OCI-LY7 (cell line): Measurements from ENCODE around the gene ZNF385D. TPM values are rescaled to one million over a fixed set of nuclear protein-coding genes. Genes with fewer than 3 reads are reported as not detected.

Experiments used
- BruUV-seq: library from RNA; stranded (reverse); fragments of 400-500 nt; replicated peaks from 2 replicates; lab custom pipeline; 2021; lab: Mats Ljungman, UMichigan
- CTCF ChIA-PET: fragments of 300-600 bp; sonication (Branson Sonifier 250); formaldehyde crosslinking; loops from one replicate; lab custom pipeline; 2022; ENCODE audit warnings: antibody characterized with exemption; ENCODE audit not compliant: unreplicated experiment; lab: Charles Lee
- POLR2A ChIA-PET: fragments of 300-600 bp; sonication (Branson Sonifier 250); formaldehyde crosslinking; loops from one replicate; lab custom pipeline; 2022; ENCODE audit warnings: antibody characterized with exemption; lab: Charles Lee
- DNase-seq: peaks from one replicate; pipeline ENCODE4 v3.0.0-alpha.2; 2015; ENCODE audit warnings: low spot score
- H2AFZ ChIP-seq: fragments of 200-600 bp; sonication (generic), shearing (Covaris generic); 2 replicates; pipeline ENCODE4 v1.6.1; 2014; ENCODE audit warnings: mild to moderate bottlenecking, antibody characterized with exemption, low read length, moderate library complexity
- H3K27ac ChIP-seq: fragments of 200-600 bp; sonication (generic); 2 replicates; pipeline ENCODE4 v1.5.1; 2014; ENCODE audit warnings: mixed run types, low read depth, mild to moderate bottlenecking, moderate library complexity, low read length, inconsistent platforms; ENCODE audit not compliant: poor library complexity, severe bottlenecking
- H3K36me3 ChIP-seq: fragments of 200-600 bp; sonication (generic); 2 replicates; pipeline ENCODE4 v1.6.1; 2014; ENCODE audit warnings: mild to moderate bottlenecking, antibody characterized with exemption, low read length, moderate library complexity, mixed read lengths; ENCODE audit not compliant: insufficient read depth
- H3K4me1 ChIP-seq: fragments of 200-600 bp; sonication (generic); 2 replicates; pipeline ENCODE4 v1.5.1; 2014; ENCODE audit warnings: mild to moderate bottlenecking, low read length; ENCODE audit not compliant: insufficient read depth, poor library complexity, severe bottlenecking
- H3K4me2 ChIP-seq: fragments of 200-600 bp; sonication (generic); 2 replicates; pipeline ENCODE4 v1.6.1; 2014; ENCODE audit warnings: mild to moderate bottlenecking, low read length
- H3K4me3 ChIP-seq: fragments of 200-600 bp; sonication (generic); 2 replicates; pipeline ENCODE4 v1.5.1; 2014; ENCODE audit warnings: mild to moderate bottlenecking, low read depth, low read length; ENCODE audit not compliant: poor library complexity, severe bottlenecking
- H3K79me2 ChIP-seq: fragments of 200-600 bp; sonication (generic); 2 replicates; pipeline ENCODE4 v1.6.1; 2016; ENCODE audit warnings: low read depth, mild to moderate bottlenecking, low read length, moderate library complexity, mixed read lengths; ENCODE audit not compliant: insufficient read depth
- H3K9me2 ChIP-seq: fragments of 200-600 bp; sonication (generic); 2 replicates; pipeline ENCODE4 v1.6.1; 2016; ENCODE audit warnings: mild to moderate bottlenecking, low read length, mixed read lengths; ENCODE audit not compliant: insufficient read depth
- H3K9me3 ChIP-seq: fragments of 200-600 bp; sonication (generic); 2 replicates; pipeline ENCODE4 v1.6.1; 2014; ENCODE audit warnings: mild to moderate bottlenecking, mixed run types, low read length, mixed read lengths
- H4K20me1 ChIP-seq: fragments of 200-600 bp; sonication (generic); 2 replicates; pipeline ENCODE4 v1.6.1; 2014; ENCODE audit warnings: mild to moderate bottlenecking, antibody characterized with exemption, low read length, moderate library complexity, mixed read lengths; ENCODE audit not compliant: insufficient read depth
- EZH2phosphoT487 ChIP-seq: fragments of 200-600 bp; sonication (generic); IDR thresholded peaks from 2 replicates; pipeline ENCODE4 v1.6.1; 2018; ENCODE audit warnings: low read depth, borderline replicate concordance, mild to moderate bottlenecking, mixed run types, antibody characterized with exemption, low read length, moderate library complexity, mixed read lengths
- intact Hi-C: fragments of 100-400 bp; cut with micrococcal nuclease; formaldehyde crosslinking; loops from one replicate; pipeline ENCODE4 v1.10.0; 2022; ENCODE audit not compliant: unreplicated experiment
- total RNA-seq, 2 experiments: library from RNA; depleted of rRNA in 1 of 2; stranded (reverse); fragments of >200 nt in 1 of 2; shearing (Covaris generic) in 1 of 2; gene quantifications; 2 replicates each; pipeline ENCODE4 v1.2.3, GENCODE V29; 2014 to 2022
- TF ChIP-seq, protein P1 (sequence below): fragments of 200-600 bp; sonication (generic); conservative IDR thresholded peaks from 2 replicates; pipeline ENCODE4 v1.5.1; 2014; ENCODE audit warnings: mild to moderate bottlenecking, antibody characterized with exemption, low read length, moderate library complexity, mixed read lengths

ZNF385D gene
- total RNA-seq, 2 experiments from 2014 or later: 0.13 TPM; not detected in 1

DNA sequence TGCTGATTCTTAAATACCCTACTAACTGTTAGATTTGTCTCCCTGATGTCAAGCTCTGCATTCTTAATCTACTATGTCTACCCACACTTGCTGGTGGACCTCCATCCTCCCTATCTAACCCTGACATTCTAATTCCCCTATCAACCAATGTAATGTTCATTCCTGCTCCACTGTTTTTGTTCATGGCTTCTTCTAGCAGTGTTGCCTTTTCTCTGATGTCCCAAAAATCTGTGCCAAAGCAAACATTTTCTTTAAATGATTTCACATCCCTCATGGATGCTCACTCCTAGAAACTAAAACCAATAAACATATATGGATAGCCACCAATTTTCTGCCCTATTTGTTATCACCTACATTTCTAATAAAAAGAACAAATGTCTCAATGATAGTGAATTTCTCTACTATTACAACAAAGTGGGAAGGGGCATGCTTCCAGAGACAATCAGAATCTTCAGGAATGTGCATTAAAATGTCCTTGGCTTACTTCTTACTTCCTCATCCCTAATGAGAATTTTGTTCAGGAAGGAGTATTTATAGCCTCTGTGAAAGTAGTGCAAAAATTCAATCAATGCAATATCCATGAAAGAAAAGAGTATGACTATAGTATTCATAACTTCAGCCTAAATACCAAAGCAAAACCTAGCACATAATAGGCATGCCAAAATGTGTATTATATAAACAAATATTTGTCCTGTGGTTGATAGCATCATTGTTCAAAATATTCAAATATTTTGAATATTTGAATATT, 273.3 kb downstream of the ZNF385D start:
- H4K20me1 ChIP-seq: no peaks in the 10 kb centered on the region
- H3K4me1 ChIP-seq: no peaks in the 10 kb centered on the region
- no peaks in the 10 kb centered on the region for H3K36me3 ChIP-seq
- BruUV-seq: no TSS peak
- no peaks in the 10 kb centered on the region for H3K79me2 ChIP-seq
- TF ChIP-seq EZH2phosphoT487: no peak
- TF ChIP-seq, protein P1, sequence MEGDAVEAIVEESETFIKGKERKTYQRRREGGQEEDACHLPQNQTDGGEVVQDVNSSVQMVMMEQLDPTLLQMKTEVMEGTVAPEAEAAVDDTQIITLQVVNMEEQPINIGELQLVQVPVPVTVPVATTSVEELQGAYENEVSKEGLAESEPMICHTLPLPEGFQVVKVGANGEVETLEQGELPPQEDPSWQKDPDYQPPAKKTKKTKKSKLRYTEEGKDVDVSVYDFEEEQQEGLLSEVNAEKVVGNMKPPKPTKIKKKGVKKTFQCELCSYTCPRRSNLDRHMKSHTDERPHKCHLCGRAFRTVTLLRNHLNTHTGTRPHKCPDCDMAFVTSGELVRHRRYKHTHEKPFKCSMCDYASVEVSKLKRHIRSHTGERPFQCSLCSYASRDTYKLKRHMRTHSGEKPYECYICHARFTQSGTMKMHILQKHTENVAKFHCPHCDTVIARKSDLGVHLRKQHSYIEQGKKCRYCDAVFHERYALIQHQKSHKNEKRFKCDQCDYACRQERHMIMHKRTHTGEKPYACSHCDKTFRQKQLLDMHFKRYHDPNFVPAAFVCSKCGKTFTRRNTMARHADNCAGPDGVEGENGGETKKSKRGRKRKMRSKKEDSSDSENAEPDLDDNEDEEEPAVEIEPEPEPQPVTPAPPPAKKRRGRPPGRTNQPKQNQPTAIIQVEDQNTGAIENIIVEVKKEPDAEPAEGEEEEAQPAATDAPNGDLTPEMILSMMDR: no peak
- CTCF ChIA-PET: interaction anchor here (0.5 kb wide), 1 partner anchor 494 kb away, joined by 3 read pairs; no protein-coding TSS in a partner anchor
- no peaks in the 10 kb centered on the region for H3K9me2 ChIP-seq
- POLR2A ChIA-PET: no interaction called here
- no peak overlapping the region for H3K4me2 ChIP-seq
- no peaks in the 10 kb centered on the region for H3K9me3 ChIP-seq
- H2AFZ ChIP-seq: no peak overlapping the region
- DNase-seq: no peak
- intact Hi-C loops: no loop called here
- no peak overlapping the region for H3K27ac ChIP-seq
- H3K4me3 ChIP-seq: no peak overlapping the region

DNA sequence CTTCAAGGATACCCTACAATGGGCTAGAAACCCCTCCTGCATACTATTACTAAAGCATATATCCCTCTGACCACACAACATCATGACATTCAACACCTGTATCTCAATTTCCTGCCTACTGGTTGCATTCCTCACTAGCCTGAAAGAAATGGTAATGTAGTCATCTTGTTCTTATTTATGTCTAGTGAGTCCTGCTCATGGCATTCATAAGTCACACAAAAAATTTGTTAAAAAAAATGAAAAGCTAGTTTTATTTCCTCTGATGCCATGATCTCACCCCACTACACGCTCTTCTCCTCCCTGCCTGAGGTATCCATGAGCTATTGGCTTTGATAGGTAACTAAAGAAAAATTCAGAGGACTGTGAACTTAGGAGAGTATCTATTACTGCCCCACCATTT, 284.5 kb downstream of the ZNF385D start:
- CTCF ChIA-PET: no interaction called here
- no peaks in the 10 kb centered on the region for H3K4me1 ChIP-seq
- H3K27ac ChIP-seq: no peak overlapping the region
- H3K9me2 ChIP-seq: no peaks in the 10 kb centered on the region
- BruUV-seq: no TSS peak
- no peak overlapping the region for H2AFZ ChIP-seq
- no peaks in the 10 kb centered on the region for H4K20me1 ChIP-seq
- POLR2A ChIA-PET: interaction anchor here (0.6 to 0.8 kb wide), 2 partner anchors 9 to 1613 kb away, joined by 3 read pairs; no protein-coding TSS in a partner anchor
- H3K9me3 ChIP-seq: no peaks in the 10 kb centered on the region
- no peak overlapping the region for H3K4me2 ChIP-seq
- intact Hi-C loops: no loop called here
- no peak for TF ChIP-seq EZH2phosphoT487
- TF ChIP-seq, protein P1: no peak
- H3K4me3 ChIP-seq: no peak overlapping the region
- no peak for DNase-seq
- H3K79me2 ChIP-seq: no peaks in the 10 kb centered on the region
- H3K36me3 ChIP-seq: no peaks in the 10 kb centered on the region

DNA sequence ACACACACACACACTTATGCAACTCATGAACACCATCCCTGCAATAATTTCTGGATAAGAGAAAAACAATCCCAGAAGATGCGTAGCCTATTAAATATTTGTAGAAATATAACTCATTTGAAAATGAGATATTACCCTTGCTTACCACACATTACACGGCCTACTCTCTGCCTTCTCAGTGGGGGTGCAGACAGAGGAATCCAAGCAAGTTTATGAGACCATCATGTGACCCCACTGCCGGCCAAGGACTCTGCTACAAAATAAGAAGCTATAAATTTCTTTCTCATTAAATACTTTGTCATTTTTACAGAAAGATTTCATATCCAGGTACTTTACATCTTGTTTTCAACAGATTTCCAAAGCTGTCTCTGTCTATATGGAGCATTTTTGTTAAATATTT, 286.3 kb downstream of the ZNF385D start:
- Histone ChIP-seq H3K4me2 (no peak overlapping the region), H2AFZ (no peak overlapping the region), H3K27ac (no peak overlapping the region), H4K20me1 (no peaks in the 10 kb centered on the region), H3K79me2 (no peaks in the 10 kb centered on the region), H3K4me3 (no peak overlapping the region), H3K36me3 (no peaks in the 10 kb centered on the region), H3K4me1 (no peaks in the 10 kb centered on the region), H3K9me2 (no peaks in the 10 kb centered on the region), H3K9me3 (no peaks in the 10 kb centered on the region)
- no TSS peak for BruUV-seq
- CTCF ChIA-PET: no interaction called here
- POLR2A ChIA-PET: no interaction called here
- DNase-seq: no peak
- intact Hi-C loops: no loop called here
- TF ChIP-seq, protein P1: no peak
- no peak for TF ChIP-seq EZH2phosphoT487
